Central memory CD8-positive, alpha-beta T cell (primary cell): ENCODE data around the gene SPPL3.
"Not testable (repeated sequence)": the region's sequence is repeated elsewhere in the genome, so short reads cannot be mapped to it uniquely, and the experiment has no call there.

Experiments
- ATAC-seq: fragments of 150-1000 bp; cut with Tn5 transposase; replicated peaks from 2 replicates; pipeline ENCODE4 v1.10.0; 2022; ENCODE audit warnings: mild to moderate bottlenecking, moderate FRiP score, moderate number of reproducible peaks; ENCODE audit not compliant: poor library complexity, severe bottlenecking; ENCODE audit errors: extremely low read depth
- DNase-seq, 2 donors: peaks; one replicate each; pipeline ENCODE4 v3.0.0; 2021; ENCODE audit warnings: low spot score in 2 of 2
- H3K27ac Mint-ChIP-seq: one replicate; pipeline ENCODE4 v1.8.0; 2022; ENCODE audit warnings: low read depth, mild to moderate bottlenecking, moderate library complexity, mixed read lengths
- H3K27me3 Mint-ChIP-seq: one replicate; pipeline ENCODE4 v1.8.0; 2022; ENCODE audit warnings: mixed read lengths
- H3K36me3 Mint-ChIP-seq: one replicate; pipeline ENCODE4 v1.8.0; 2022; ENCODE audit warnings: mild to moderate bottlenecking, moderate library complexity, mixed read lengths; ENCODE audit not compliant: insufficient read depth
- H3K4me1 Mint-ChIP-seq: one replicate; pipeline ENCODE4 v1.8.0; 2022; ENCODE audit warnings: mixed read lengths
- H3K4me3 Mint-ChIP-seq: one replicate; pipeline ENCODE4 v1.8.0; 2022; ENCODE audit warnings: mild to moderate bottlenecking, moderate library complexity, mixed read lengths
- H3K9me3 Mint-ChIP-seq: one replicate; pipeline ENCODE4 v1.8.0; 2022; ENCODE audit warnings: mixed read lengths

The SPPL3 gene, protein sequence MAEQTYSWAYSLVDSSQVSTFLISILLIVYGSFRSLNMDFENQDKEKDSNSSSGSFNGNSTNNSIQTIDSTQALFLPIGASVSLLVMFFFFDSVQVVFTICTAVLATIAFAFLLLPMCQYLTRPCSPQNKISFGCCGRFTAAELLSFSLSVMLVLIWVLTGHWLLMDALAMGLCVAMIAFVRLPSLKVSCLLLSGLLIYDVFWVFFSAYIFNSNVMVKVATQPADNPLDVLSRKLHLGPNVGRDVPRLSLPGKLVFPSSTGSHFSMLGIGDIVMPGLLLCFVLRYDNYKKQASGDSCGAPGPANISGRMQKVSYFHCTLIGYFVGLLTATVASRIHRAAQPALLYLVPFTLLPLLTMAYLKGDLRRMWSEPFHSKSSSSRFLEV

DNA sequence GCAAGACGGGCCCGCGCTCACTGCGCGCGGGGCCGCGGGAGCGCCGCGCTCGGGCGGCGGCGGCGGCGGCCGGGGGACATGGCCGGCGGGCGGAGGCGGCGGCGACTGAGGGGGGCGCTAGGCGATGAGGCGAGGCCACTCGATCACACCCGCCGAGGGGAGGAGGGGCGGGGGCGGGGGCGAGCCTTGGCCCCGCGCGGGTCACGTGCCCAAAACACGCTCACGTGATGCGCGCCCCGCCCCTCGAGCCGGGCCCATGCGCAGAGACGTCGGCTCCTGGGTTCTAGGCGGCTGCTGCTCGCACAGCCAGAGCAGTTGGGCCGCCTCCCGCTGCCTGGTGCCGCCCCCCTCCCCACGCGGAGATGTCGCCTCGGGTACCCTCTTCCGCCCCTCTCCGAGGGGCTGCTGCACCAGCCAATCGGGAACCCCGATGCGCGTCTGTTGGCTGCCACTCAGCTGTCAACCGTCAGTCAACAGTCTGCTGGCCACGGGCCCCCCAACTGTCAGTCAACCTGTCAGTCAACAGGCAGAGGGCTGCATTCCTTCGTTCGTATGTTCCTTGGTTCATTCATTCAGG, at the start of gene SPPL3:
Gene SPPL3 (minus strand): TSS at position 162 of the 577 bp plus-strand sequence. CDS start 491 bp downstream, outside the sequence.
- peak within 1 kb of the TSS; percentile 92 for H3K4me3 Mint-ChIP-seq
- H3K36me3 Mint-ChIP-seq, result peaks cover 3% of the 10 kb centered on the region
- H3K9me3 Mint-ChIP-seq, result no peaks in the 10 kb centered on the region
- ATAC-seq (peak; percentile 72), DNase-seq (peak; percentile 82 to 84)
- peaks cover 33% of the 10 kb centered on the region for H3K4me1 Mint-ChIP-seq
- H3K27ac Mint-ChIP-seq, result peak within 1 kb of the TSS; percentile 92
- no peaks in the 10 kb centered on the region for H3K27me3 Mint-ChIP-seq

DNA sequence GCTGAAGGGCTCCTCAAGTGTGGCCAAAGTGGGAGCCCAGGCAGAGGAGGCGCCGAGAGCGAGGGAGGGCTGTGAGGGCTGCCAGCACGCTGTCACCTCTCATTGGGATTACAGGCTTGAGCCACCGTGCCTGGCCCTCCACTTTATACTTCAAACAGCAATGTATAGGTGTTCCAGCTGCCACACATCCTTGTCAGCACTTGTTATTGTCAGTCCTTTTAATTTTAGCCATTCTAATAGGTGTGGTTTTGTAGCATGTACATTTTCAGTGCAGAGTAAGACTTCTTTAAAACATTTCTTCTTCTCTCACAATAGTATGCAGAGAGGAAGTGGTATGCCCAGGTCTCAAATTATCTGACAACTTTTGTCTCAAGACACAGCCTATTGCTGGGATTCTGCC, 46.6 kb upstream of the SPPL3 start:
- H3K4me3 Mint-ChIP-seq, result no peak overlapping the region

DNA sequence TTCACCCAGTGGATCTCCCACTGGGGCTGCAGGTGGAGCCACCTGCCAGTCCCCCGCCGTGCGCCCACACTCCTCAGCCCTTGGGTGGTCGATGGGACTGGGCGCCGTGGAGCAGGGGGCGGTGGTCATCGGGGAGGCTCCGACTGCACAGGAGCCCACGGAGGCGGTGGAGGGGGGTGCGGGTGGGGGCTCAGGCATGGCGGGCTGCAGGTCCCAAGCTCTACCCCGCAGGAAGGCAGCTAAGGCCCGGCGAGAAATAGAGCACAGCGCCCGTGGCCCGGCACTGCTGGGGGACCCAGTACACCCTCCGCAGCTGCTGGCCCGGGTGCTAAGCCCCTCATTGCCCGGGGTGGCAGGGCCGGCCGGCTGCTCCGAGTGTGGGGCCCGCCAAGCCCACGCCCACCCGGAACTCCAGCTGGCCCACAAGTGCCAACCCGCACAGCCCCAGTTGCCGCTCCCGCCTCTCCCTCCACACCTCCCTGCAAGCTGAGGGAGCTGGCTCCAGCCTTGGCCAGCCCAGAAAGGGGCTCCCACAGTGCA, 46.2 kb upstream of the SPPL3 start:
- H3K4me3 Mint-ChIP-seq, H3K27ac Mint-ChIP-seq, H3K36me3 Mint-ChIP-seq, H3K9me3 Mint-ChIP-seq, DNase-seq, H3K27me3 Mint-ChIP-seq, H3K4me1 Mint-ChIP-seq, ATAC-seq: not testable (repeated sequence)

More for the DNA sequence above, 46.6 kb upstream of the SPPL3 start:
- DNase-seq, result no peak
- H3K4me1 Mint-ChIP-seq, result no peaks in the 10 kb centered on the region
- peaks cover 3% of the 10 kb centered on the region for H3K36me3 Mint-ChIP-seq
- ATAC-seq, result no peak
- no peaks in the 10 kb centered on the region for H3K27me3 Mint-ChIP-seq
- no peaks in the 10 kb centered on the region for H3K9me3 Mint-ChIP-seq
- H3K27ac Mint-ChIP-seq, result no peak overlapping the region

DNA sequence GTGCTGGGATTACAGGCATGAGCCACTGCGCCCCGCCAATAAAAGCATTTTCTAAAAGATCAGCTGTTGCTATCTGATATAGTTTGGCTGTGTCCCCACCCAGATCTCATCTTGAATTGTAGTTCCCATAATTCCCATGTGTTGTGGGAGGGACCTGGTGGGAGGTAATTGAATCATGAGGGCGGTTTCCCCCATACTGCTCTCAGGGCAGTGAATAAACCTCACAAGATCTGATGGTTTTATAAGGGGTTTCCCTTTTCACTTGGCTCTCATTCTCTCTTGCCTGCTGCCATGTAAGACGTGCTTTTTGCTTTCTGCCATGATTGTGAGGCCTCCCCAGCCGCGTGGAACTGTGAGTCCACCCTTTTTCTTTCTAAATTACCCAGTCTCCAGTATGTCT, 41.4 kb upstream of the SPPL3 start:
- ATAC-seq, DNase-seq, H3K4me1 Mint-ChIP-seq, H3K27ac Mint-ChIP-seq, H3K36me3 Mint-ChIP-seq, H3K9me3 Mint-ChIP-seq, H3K4me3 Mint-ChIP-seq, H3K27me3 Mint-ChIP-seq: not testable (repeated sequence)

DNA sequence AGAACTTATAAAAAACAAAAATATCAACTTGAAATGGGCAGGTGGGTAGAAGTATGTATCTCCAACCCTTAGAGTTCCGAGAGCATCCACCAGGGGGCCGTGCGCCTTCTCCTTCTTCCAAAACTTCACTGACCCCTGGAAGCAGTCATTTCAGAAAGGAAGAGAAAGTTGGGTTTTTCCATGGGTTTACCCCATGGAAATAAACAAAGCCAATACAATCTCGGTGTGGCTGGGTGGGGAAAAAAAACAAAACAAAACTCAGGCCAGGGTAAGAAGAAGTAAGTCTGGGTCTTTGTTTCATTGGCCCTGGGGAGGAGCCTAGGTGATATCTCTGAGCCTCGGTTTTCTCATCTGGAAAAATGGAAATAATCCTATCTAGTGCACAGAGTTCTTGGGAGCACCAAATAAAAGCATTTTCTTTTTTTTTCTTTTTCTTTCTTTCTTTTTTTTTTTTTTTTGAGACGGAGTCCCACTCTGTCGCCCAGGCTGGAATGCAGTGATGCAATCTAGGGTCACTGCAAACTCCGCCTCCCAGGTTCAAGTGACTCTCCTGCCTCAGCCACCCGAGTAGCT, 40.6 kb upstream of the SPPL3 start:
- no peak overlapping the region for H3K4me3 Mint-ChIP-seq
- peaks cover 5% of the 10 kb centered on the region for H3K4me1 Mint-ChIP-seq
- ATAC-seq, result peak; percentile 52
- no peaks in the 10 kb centered on the region for H3K9me3 Mint-ChIP-seq
- no peak overlapping the region for H3K27ac Mint-ChIP-seq
- peaks cover 5% of the 10 kb centered on the region for H3K27me3 Mint-ChIP-seq
- peaks cover 2% of the 10 kb centered on the region for H3K36me3 Mint-ChIP-seq
- peak; percentile 39 to 48 for DNase-seq

DNA sequence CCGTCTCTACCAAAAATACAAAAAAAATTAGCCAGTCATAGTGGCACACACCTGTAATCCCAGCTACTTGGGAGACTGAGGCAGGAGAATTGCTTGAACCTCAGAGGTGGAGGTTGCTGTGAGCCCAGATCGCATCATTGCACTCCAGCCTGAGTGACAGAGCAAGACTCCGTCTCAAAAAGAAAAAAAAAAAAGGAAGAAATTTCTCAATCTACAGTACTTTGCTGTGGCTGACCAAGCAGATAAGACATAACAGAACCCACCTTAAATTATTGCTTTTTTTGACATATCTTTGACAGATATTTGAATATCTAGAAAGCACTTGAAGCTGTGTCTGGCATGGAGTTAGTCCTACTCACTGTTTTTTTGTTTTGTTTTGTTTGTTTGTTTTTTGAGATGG, 39.3 kb upstream of the SPPL3 start:
- Mint-ChIP-seq H3K27me3 (peaks cover 17% of the 10 kb centered on the region), H3K27ac (no peak overlapping the region), H3K4me1 (peaks cover 5% of the 10 kb centered on the region), H3K9me3 (no peaks in the 10 kb centered on the region), H3K36me3 (peaks cover 2% of the 10 kb centered on the region), H3K4me3 (no peak overlapping the region)
- no peak for DNase-seq
- no peak for ATAC-seq

DNA sequence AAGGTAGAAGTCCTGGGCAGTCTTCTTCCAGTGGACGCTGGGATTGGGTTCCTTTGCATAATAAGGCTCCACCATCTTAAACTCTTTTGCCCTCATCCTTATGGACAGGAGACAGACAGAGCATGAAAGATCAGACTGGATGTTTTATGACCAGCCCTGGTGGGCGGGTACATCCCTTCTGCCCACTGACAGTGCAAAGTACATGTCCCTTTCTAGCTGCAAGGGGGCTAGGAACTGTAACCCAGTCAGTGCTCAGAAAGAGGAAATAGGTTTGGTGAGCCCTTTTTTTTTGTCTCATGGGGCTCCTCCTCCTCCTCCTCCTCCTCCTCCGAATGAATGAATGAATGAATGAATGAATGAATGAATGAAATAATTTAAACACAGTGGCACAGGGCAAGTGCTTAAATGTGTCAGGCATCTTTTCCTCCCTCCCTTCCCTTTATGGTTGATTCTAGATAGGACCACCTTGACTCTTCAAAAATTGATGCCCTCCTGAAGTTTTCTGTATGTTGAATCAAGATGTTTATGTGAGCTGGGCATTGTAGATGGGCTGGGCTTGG, 37.8 kb upstream of the SPPL3 start:
- Mint-ChIP-seq H3K4me1 (peaks cover 5% of the 10 kb centered on the region), H3K36me3 (peaks cover 1% of the 10 kb centered on the region), H3K4me3 (no peak overlapping the region), H3K27ac (no peak overlapping the region), H3K27me3 (peaks cover 30% of the 10 kb centered on the region), H3K9me3 (no peaks in the 10 kb centered on the region)
- no peak for ATAC-seq
- DNase-seq, result no peak

DNA sequence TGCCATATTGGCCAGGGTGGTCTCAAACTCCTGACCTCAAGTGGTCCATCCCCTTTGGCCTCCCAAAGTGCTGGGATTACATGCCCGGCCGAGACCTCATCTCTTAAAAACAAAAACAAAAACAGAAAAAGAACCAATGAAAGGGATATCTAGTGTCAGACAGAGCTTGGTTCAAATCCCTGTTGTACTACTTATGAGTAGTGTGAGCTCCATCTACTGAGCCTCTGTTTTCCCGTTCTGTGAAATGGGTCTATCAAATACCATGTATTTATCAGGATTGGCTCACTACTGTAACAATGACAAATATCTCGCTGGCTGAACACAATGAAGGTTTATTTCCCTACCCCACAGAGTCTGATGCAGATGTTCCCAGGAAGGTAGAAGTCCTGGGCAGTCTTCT, 37.3 kb upstream of the SPPL3 start:
- no peaks in the 10 kb centered on the region for H3K9me3 Mint-ChIP-seq
- ATAC-seq (no peak), DNase-seq (no peak)
- no peak overlapping the region for H3K27ac Mint-ChIP-seq
- H3K4me1 Mint-ChIP-seq, result peaks cover 5% of the 10 kb centered on the region
- H3K4me3 Mint-ChIP-seq, result no peak overlapping the region
- no peaks in the 10 kb centered on the region for H3K36me3 Mint-ChIP-seq
- H3K27me3 Mint-ChIP-seq, result peaks cover 30% of the 10 kb centered on the region

DNA sequence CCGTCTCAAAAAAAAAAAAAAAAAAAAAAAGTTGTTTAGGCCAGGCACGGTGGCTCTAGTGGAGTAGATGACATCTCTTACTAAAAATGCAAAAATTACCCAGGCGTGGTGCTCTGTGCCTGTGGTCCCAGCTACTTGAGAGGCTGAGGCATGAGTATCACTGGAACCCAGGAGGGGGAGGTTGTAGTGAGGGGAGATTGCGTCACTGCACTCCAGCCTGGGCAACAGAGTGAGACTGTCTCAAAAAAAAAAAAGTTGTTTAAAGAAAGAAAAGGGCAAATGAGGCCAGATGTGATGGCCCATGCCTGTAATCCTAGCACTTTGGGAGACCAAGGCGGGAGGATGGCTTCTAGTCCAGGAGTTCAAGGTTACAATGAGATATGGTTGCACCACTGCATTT, 36.6 kb upstream of the SPPL3 start:
- Mint-ChIP-seq H3K36me3 (peaks cover under 1% of the 10 kb centered on the region), H3K27me3 (peaks cover 30% of the 10 kb centered on the region), H3K9me3 (no peaks in the 10 kb centered on the region), H3K4me3 (no peak overlapping the region), H3K4me1 (peaks cover 5% of the 10 kb centered on the region), H3K27ac (no peak overlapping the region)
- no peak for DNase-seq
- no peak for ATAC-seq

DNA sequence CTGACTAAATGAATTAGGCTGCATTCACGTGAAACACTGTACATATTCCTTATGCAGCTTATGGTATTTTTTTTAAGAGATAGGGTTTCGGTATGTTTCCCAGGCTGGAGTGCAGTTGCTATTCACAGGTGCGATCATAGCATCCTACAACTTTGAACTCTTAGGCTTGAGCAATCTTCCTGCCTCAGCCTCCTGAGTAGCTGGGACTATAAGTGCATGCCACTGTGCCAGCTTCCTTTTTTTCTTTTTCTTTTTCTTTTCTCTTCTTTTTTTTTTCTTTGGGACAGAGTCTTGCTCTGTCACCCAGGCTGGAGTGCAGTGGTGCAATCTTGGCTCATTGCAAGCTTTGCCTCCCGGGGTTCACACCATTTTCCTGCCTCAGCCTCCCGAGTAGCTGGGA, 35.8 kb upstream of the SPPL3 start:
- H3K9me3 Mint-ChIP-seq, result no peaks in the 10 kb centered on the region
- H3K4me1 Mint-ChIP-seq, result peaks cover 5% of the 10 kb centered on the region
- no peak overlapping the region for H3K27ac Mint-ChIP-seq
- peaks cover 2% of the 10 kb centered on the region for H3K36me3 Mint-ChIP-seq
- H3K27me3 Mint-ChIP-seq, result peaks cover 30% of the 10 kb centered on the region
- no peak for DNase-seq
- no peak overlapping the region for H3K4me3 Mint-ChIP-seq
- ATAC-seq, result no peak

DNA sequence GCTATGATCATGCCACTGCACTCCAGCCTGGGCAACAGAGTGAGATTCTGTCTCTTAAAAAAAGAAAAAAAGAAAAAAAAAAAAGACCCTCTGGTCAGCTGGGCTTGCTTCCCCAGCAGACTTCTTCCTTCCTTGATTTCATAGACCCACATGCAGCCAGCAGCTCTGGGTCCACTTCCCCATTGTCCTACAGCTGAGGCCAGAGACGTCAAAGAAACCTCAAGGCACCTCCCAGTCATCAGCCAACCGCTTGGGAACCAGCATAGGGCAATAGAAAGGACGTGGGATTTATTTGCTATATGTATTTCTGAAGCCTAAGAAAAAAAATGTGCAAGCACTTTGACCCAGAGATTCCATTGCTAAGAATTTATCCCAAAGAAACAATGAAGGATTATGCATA, 35.4 kb upstream of the SPPL3 start:
- Mint-ChIP-seq H3K36me3 (peaks cover 2% of the 10 kb centered on the region), H3K27ac (no peak overlapping the region), H3K27me3 (peaks cover 30% of the 10 kb centered on the region), H3K9me3 (no peaks in the 10 kb centered on the region), H3K4me1 (peaks cover 1% of the 10 kb centered on the region), H3K4me3 (no peak overlapping the region)
- ATAC-seq (no peak), DNase-seq (no peak)

DNA sequence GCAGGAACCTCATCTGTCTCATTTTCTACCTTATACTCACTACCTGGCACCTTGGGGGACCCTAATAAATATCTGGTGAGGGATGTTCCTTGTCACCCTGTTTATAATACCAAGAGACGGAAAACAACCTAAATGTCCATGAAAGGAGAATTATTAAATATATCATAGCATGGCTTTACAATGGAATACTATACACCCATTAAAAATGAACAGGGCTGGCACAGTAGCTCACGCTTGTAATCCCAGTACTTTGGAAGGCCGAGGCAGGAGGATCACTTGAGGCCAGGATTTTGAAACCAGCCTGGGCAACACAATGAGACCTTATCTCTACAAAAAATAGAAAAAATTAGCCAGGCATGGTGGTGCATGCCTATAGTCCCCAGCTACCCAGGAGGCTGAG, 34.3 kb upstream of the SPPL3 start:
- H3K27ac Mint-ChIP-seq, result no peak overlapping the region
- no peaks in the 10 kb centered on the region for H3K9me3 Mint-ChIP-seq
- H3K4me1 Mint-ChIP-seq, result no peaks in the 10 kb centered on the region

More for the DNA sequence above, 34.3 kb upstream of the SPPL3 start:
- H3K27me3 Mint-ChIP-seq, result peaks cover 35% of the 10 kb centered on the region
- ATAC-seq (no peak), DNase-seq (no peak)
- H3K36me3 Mint-ChIP-seq, result peaks cover 2% of the 10 kb centered on the region
- no peak overlapping the region for H3K4me3 Mint-ChIP-seq
